Measurements from ENCODE around the gene ALKBH6.

- no peak for TF ChIP-seq FOXM1 (IDR thresholded peaks at IDR 0.05; ENCODE audit: borderline replicate concordance, low read depth)
- TF ChIP-seq CREB1 (IDR thresholded peaks at IDR 0.05; ENCODE audit: low read depth): no peak
- no peak for TF ChIP-seq TEAD4 (IDR thresholded peaks at IDR 0.05)
These were observed 4.2 kb downstream of the ALKBH6 start for GRCh38 chr19:36009633-36010379.
